Activated CD4-positive, alpha-beta T cell treated with anti-CD3 and anti-CD28 coated beads for 48 hours (primary cell): ENCODE results near the gene GRAMD4.

ENCODE experiments used
- DNase-seq: peaks from one replicate; pipeline ENCODE4 v3.0.0-alpha.2; 2020

The GRAMD4 gene

GRCh38 chr22:46584081-46584921 lies 35.9 kb upstream of the GRAMD4 start:
- DNase-seq = no peak

GRCh38 chr22:46585340-46586122 lies 34.7 kb upstream of the GRAMD4 start:
- no peak for DNase-seq

- no peak for DNase-seq
Measured at GRCh38 chr22:46586123-46586519, 34.1 kb upstream of the GRAMD4 start.

GRCh38 chr22:46586531-46587011 lies 33.6 kb upstream of the GRAMD4 start:
- DNase-seq = no peak

- DNase-seq = no peak
Measured at GRCh38 chr22:46587061-46587460, 33.1 kb upstream of the GRAMD4 start.

GRCh38 chr22:46587492-46588278 lies 32.5 kb upstream of the GRAMD4 start:
- DNase-seq = peak; percentile 37

GRCh38 chr22:46588279-46589140 lies 31.7 kb upstream of the GRAMD4 start:
- DNase-seq = no peak

- DNase-seq = no peak
Measured at GRCh38 chr22:46589141-46589748, 30.9 kb upstream of the GRAMD4 start.

- no peak for DNase-seq
Measured at GRCh38 chr22:46589871-46590271, 30.3 kb upstream of the GRAMD4 start.

- no peak for DNase-seq
Measured at GRCh38 chr22:46590334-46590733, 29.9 kb upstream of the GRAMD4 start.

GRCh38 chr22:46591930-46592329 lies 28.3 kb upstream of the GRAMD4 start:
- DNase-seq = no peak

- DNase-seq = peak; percentile 77
Measured at GRCh38 chr22:46592390-46592872, 27.8 kb upstream of the GRAMD4 start.

GRCh38 chr22:46593211-46593681 lies 26.9 kb upstream of the GRAMD4 start:
- no peak for DNase-seq

GRCh38 chr22:46593996-46594946 lies 25.9 kb upstream of the GRAMD4 start:
- no peak for DNase-seq

GRCh38 chr22:46594947-46595298 lies 25.3 kb upstream of the GRAMD4 start:
- no peak for DNase-seq

GRCh38 chr22:46595545-46595944 lies 24.6 kb upstream of the GRAMD4 start:
- no peak for DNase-seq

- no peak for DNase-seq
Measured at GRCh38 chr22:46596032-46596441, 24.1 kb upstream of the GRAMD4 start.

GRCh38 chr22:46596819-46597218 lies 23.4 kb upstream of the GRAMD4 start:
- DNase-seq = no peak

GRCh38 chr22:46598224-46598623 lies 22.0 kb upstream of the GRAMD4 start:
- no peak for DNase-seq

- no peak for DNase-seq
Measured at GRCh38 chr22:46598737-46599424, 21.3 kb upstream of the GRAMD4 start.
